H1 (cell line): ENCODE results near the gene PPP4R1. TPM values are rescaled to one million over a fixed set of nuclear protein-coding genes. Genes with fewer than 3 reads are reported as not detected.

ENCODE experiments used
- CTCF ChIA-PET: fragments of 300-600 bp; sonication (Branson Sonifier 250); formaldehyde crosslinking; loops from one replicate; lab custom pipeline; 2021; ENCODE audit not compliant: partially characterized antibody; lab: Charles Lee
- POLR2A ChIA-PET: fragments of 300-600 bp; sonication (Branson Sonifier 250); formaldehyde crosslinking; loops from one replicate; lab custom pipeline; 2021; ENCODE audit warnings: inconsistent platforms; ENCODE audit not compliant: partially characterized antibody; lab: Charles Lee
- DNase-seq, 2 experiments: peaks; one replicate each; pipeline versions ENCODE4 v3.0.0 to v3.0.0-alpha.2; 2010 to 2022; ENCODE audit warnings: low spot score in 2 of 2, low read depth in 1 of 2, mixed read lengths in 1 of 2
- FAIRE-seq: peaks from 2 replicates; lab custom pipeline; 2011; peaks lifted over from hg19 to GRCh38; lab: Jason Lieb, UNC
- H2AFZ ChIP-seq: 2 replicates; pipeline ENCODE4 v1.8.1; 2012; ENCODE audit warnings: low read length, inconsistent platforms
- H2AK5ac ChIP-seq: 2 replicates; pipeline ENCODE4 v1.6.1; 2013; ENCODE audit warnings: low read depth, low read length
- H2BK120ac ChIP-seq: replicated peaks from 2 replicates; pipeline ENCODE3; 2013; ENCODE audit warnings: low read depth, low read length, inconsistent platforms
- H2BK12ac ChIP-seq: 2 replicates; pipeline ENCODE4 v1.6.1; 2013; ENCODE audit warnings: low read depth, low read length
- H2BK15ac ChIP-seq: 2 replicates; pipeline ENCODE4 v1.6.1; 2013; ENCODE audit warnings: low read length
- H2BK20ac ChIP-seq: 2 replicates; pipeline ENCODE4 v1.6.1; 2013; ENCODE audit warnings: low read length
- H2BK5ac ChIP-seq: 2 replicates; pipeline ENCODE4 v1.6.1; 2013; ENCODE audit warnings: low read depth, low read length
- H3K14ac ChIP-seq: 2 replicates; pipeline ENCODE4 v1.6.1; 2013; ENCODE audit warnings: inconsistent platforms; ENCODE audit not compliant: insufficient read length
- H3K18ac ChIP-seq: 2 replicates; pipeline ENCODE4 v1.6.1; 2013; ENCODE audit warnings: low read length; ENCODE audit errors: extremely low read depth
- H3K23ac ChIP-seq: 2 replicates; pipeline ENCODE4 v1.6.1; 2013; ENCODE audit warnings: inconsistent platforms; ENCODE audit not compliant: insufficient read length
- H3K23me2 ChIP-seq: 2 replicates; pipeline ENCODE4 v1.6.1; 2013; ENCODE audit warnings: low read depth, low read length
- H3K27ac ChIP-seq: 2 replicates; pipeline ENCODE4 v1.6.1; 2011; ENCODE audit warnings: low read depth, low read length, inconsistent platforms
- H3K27me3 ChIP-seq, 4 experiments: replicated peaks in 1 of 4; 1 replicate in 1 of 4; 2 replicates in 3 of 4; pipeline versions ENCODE4 v1.6.1 to v1.8.1; 2011 to 2013; ENCODE audit warnings: low read length in 3 of 4, mild to moderate bottlenecking in 3 of 4, inconsistent platforms in 2 of 4, mixed read lengths in 2 of 4, moderate library complexity in 1 of 4; ENCODE audit not compliant: control insufficient read depth in 3 of 4, insufficient read depth in 3 of 4; ENCODE audit errors: extremely low read depth in 1 of 4
- H3K36me3 ChIP-seq, 4 experiments: 2 replicates each; pipeline versions ENCODE4 v1.6.1 to v1.8.1; 2011 to 2013; ENCODE audit warnings: mild to moderate bottlenecking in 4 of 4, low read length in 3 of 4, moderate library complexity in 2 of 4, control low read depth in 1 of 4, inconsistent platforms in 1 of 4; ENCODE audit not compliant: insufficient read depth in 4 of 4, control insufficient read depth in 2 of 4
- H3K4ac ChIP-seq: replicated peaks from 2 replicates; pipeline ENCODE3; 2013; ENCODE audit warnings: low read length, low read depth, mixed read lengths, inconsistent platforms; ENCODE audit not compliant: insufficient read length
- H3K4me1 ChIP-seq, 4 experiments: replicated peaks in 1 of 4; 1 replicate in 1 of 4; 2 replicates in 3 of 4; pipeline versions ENCODE4 v1.6.1 to v1.8.1; 2011 to 2013; ENCODE audit warnings: low read length in 3 of 4, inconsistent platforms in 2 of 4, mixed read lengths in 1 of 4; ENCODE audit not compliant: insufficient read depth in 4 of 4, control insufficient read depth in 3 of 4
- H3K4me2 ChIP-seq, 2 experiments: 2 replicates each; pipeline versions ENCODE4 v1.6.1 to v1.8.1; 2011 to 2013; ENCODE audit warnings: low read depth in 2 of 2, low read length in 2 of 2, control low read depth in 1 of 2, inconsistent platforms in 1 of 2, mild to moderate bottlenecking in 1 of 2; ENCODE audit not compliant: insufficient read depth in 1 of 2
- H3K4me3 ChIP-seq, 4 experiments: fragments of 200-600, 300-600 bp in 1 of 4; sonication (generic), shearing (Covaris generic), sonication (Bioruptor Twin) in 1 of 4; 2 replicates each; pipeline versions ENCODE4 v1.5.1 to v1.8.1; 2011 to 2016; ENCODE audit warnings: low read length in 4 of 4, low read depth in 3 of 4, control low read depth in 2 of 4, inconsistent platforms in 2 of 4, mild to moderate bottlenecking in 2 of 4, mixed read lengths in 1 of 4, moderate library complexity in 1 of 4; ENCODE audit not compliant: insufficient read depth in 2 of 4; ENCODE audit errors: extremely low read depth in 1 of 4
- H3K56ac ChIP-seq: replicated peaks from 2 replicates; pipeline ENCODE3; 2013; ENCODE audit warnings: low read depth, mild to moderate bottlenecking, mixed read lengths, low read length, inconsistent platforms; ENCODE audit not compliant: insufficient read length
- H3K79me1 ChIP-seq: 2 replicates; pipeline ENCODE4 v1.6.1; 2013; ENCODE audit warnings: low read depth, low read length, control low read depth
- H3K79me2 ChIP-seq, 2 experiments: 2 replicates each; pipeline versions ENCODE4 v1.6.1 to v1.8.1; 2012 to 2013; ENCODE audit warnings: low read length in 2 of 2, mild to moderate bottlenecking in 2 of 2, inconsistent platforms in 1 of 2; ENCODE audit not compliant: insufficient read depth in 2 of 2, control insufficient read depth in 1 of 2
- H3K9ac ChIP-seq, 4 experiments: replicated peaks in 1 of 4; 1 replicate in 1 of 4; 2 replicates in 3 of 4; pipeline versions ENCODE4 v1.6.1 to v1.8.1; 2011 to 2013; ENCODE audit warnings: low read depth in 3 of 4, low read length in 3 of 4, control low read depth in 2 of 4, mild to moderate bottlenecking in 2 of 4, moderate library complexity in 2 of 4, inconsistent platforms in 1 of 4; ENCODE audit errors: extremely low read depth in 1 of 4
- H3K9me3 ChIP-seq, 2 experiments: 2 replicates each; pipeline versions ENCODE4 v1.6.1 to v1.8.1; 2012 to 2013; ENCODE audit warnings: mild to moderate bottlenecking in 2 of 2, moderate library complexity in 2 of 2, control low read depth in 1 of 2, inconsistent platforms in 1 of 2, low read depth in 1 of 2, low read length in 1 of 2, mixed read lengths in 1 of 2; ENCODE audit not compliant: insufficient read depth in 2 of 2
- H4K20me1 ChIP-seq, 2 experiments: replicated peaks in 1 of 2; 2 replicates each; pipeline versions ENCODE3 to v1.8.1; 2011 to 2013; ENCODE audit warnings: inconsistent platforms in 2 of 2, low read length in 2 of 2, mild to moderate bottlenecking in 1 of 2; ENCODE audit not compliant: insufficient read depth in 2 of 2, control insufficient read depth in 1 of 2
- H4K5ac ChIP-seq: 2 replicates; pipeline ENCODE4 v1.6.1; 2013; ENCODE audit warnings: low read length, low read depth, mixed read lengths, inconsistent platforms; ENCODE audit not compliant: insufficient read length
- H4K8ac ChIP-seq: 2 replicates; pipeline ENCODE4 v1.8.0; 2013; ENCODE audit warnings: mild to moderate bottlenecking, moderate library complexity, low read length, inconsistent platforms; ENCODE audit not compliant: insufficient read depth; ENCODE audit errors: extremely low read depth
- H4K91ac ChIP-seq: replicated peaks from 2 replicates; pipeline ENCODE3; 2013; ENCODE audit warnings: low read length, mixed read lengths, inconsistent platforms; ENCODE audit not compliant: insufficient read length
- FOSL1 ChIP-seq: IDR thresholded peaks from 2 replicates; pipeline ENCODE4 v1.6.1; 2011; ENCODE audit warnings: mild to moderate bottlenecking, low read depth, low read length, moderate library complexity; ENCODE audit not compliant: insufficient read depth
- GABPA ChIP-seq: IDR thresholded peaks from 2 replicates; pipeline ENCODE4 v1.6.1; 2011; ENCODE audit warnings: mild to moderate bottlenecking, low read length, moderate library complexity, borderline replicate concordance; ENCODE audit not compliant: insufficient read depth
- KDM4A ChIP-seq: IDR thresholded peaks from one replicate; pipeline ENCODE4 v1.7.1; 2012; ENCODE audit warnings: low read depth, mild to moderate bottlenecking, moderate library complexity, low read length, inconsistent platforms; ENCODE audit not compliant: severe bottlenecking
- KDM5A ChIP-seq: fragments of 200-600 bp; IDR thresholded peaks from 2 replicates; pipeline ENCODE4 v1.7.1; 2012; ENCODE audit warnings: mild to moderate bottlenecking, low read length, inconsistent platforms, mixed read lengths
- POU5F1 ChIP-seq: IDR thresholded peaks from 2 replicates; pipeline ENCODE4 v1.6.1; 2011; ENCODE audit warnings: low read depth, mild to moderate bottlenecking, low read length, moderate library complexity
- RAD21 ChIP-seq, 2 experiments: IDR thresholded peaks in 1 of 2; conservative IDR thresholded peaks in 1 of 2; 2 replicates each; pipeline ENCODE4 v1.6.1; 2011; ENCODE audit warnings: low read depth in 2 of 2, low read length in 2 of 2, improper control_type of control experiment in 1 of 2, inconsistent platforms in 1 of 2, mild to moderate bottlenecking in 1 of 2, moderate library complexity in 1 of 2
- RXRA ChIP-seq: IDR thresholded peaks from 2 replicates; pipeline ENCODE4 v1.6.1; 2011; ENCODE audit warnings: low read depth, mild to moderate bottlenecking, low read length, moderate library complexity; ENCODE audit not compliant: insufficient read depth
- ZNF274 ChIP-seq: IDR thresholded peaks from 2 replicates; pipeline ENCODE4 v1.7.0; 2012; ENCODE audit warnings: low read length, borderline replicate concordance; ENCODE audit errors: extremely low read depth
- WGBS, 2 experiments: shearing (Covaris generic) in 1 of 2; methylation state at CpG; one replicate each; pipeline versions ENCODE4 v1.1.6 to v1.1.7; 2013 to 2015; ENCODE audit warnings: low lambda C conversion rate in 2 of 2, mixed read lengths in 2 of 2, inconsistent platforms in 1 of 2, low coverage in 1 of 2, missing lambda C conversion rate in 1 of 2; ENCODE audit not compliant: insufficient replicate concordance in 2 of 2, insufficient coverage in 1 of 2, insufficient read length in 1 of 2; ENCODE audit errors: extremely low coverage in 1 of 2, missing lambda C conversion rate in 1 of 2; 5-methylcytosine and 5-hydroxymethylcytosine counted together
- polyA plus RNA-seq, 7 experiments: library from polyadenylated mRNA; depleted of rRNA in 3 of 7; stranded (reverse) in 5 of 7; unstranded in 2 of 7; fragments of >200 nt in 5 of 7; fragments of 200-250 nt in 2 of 7; gene quantifications; 1 replicate in 5 of 7; 2 replicates in 1 of 7; 4 replicates in 1 of 7; pipeline versions ENCODE4 v1.2.1 to v1.2.3, GENCODE V29; 2011 to 2013; ENCODE audit warnings: missing spikeins in 2 of 7, mixed read lengths in 2 of 7
- total RNA-seq: library from RNA; stranded (reverse); fragmentation: NEBNext Ultra II Directional; extraction: Animal tissue kit (Norgen Biotek cat#: 25700); gene quantifications from 2 replicates; pipeline ENCODE4 v1.2.1, GENCODE V29; 2021
- TF ChIP-seq, protein P1 (sequence below): IDR thresholded peaks from 2 replicates; pipeline ENCODE4 v1.6.1; 2012; ENCODE audit warnings: inconsistent platforms
- TF ChIP-seq, protein P2 (sequence below): IDR thresholded peaks from 2 replicates; pipeline ENCODE4 v1.6.1; 2011; ENCODE audit warnings: low read length, improper control_type of control experiment

Gene PPP4R1
- total and polyA plus RNA-seq, 2 of the 8 experiments (the other 6 are each of a cell fraction or from before 2014, with no cell fraction given): 67.4 to 96.1 TPM

DNA sequence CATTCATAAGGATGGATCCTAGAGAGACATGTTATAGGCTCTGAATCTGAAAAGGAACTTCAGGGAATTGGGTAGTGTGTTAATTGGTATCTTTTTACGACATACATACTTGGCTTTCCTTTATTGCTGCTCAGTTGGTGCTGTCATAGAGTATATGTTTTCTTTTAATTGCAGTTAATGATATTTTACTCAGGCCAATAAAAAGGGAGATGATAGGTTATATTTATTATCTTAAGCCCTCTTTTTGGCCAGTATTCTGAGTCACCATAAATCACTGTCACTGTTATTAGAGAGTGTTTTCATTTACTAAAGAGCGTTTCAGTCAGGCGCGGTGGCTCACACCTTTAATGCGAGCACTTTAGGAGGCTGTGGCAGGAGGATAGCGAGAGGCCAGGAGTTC lies 91.4 kb downstream of the PPP4R1 start:
- no peak overlapping the region for H3K4me3 ChIP-seq
- no peak overlapping the region for H3K9ac ChIP-seq
- no peak overlapping the region for H3K14ac ChIP-seq
- H4K5ac ChIP-seq: no peak overlapping the region
- no peak for DNase-seq
- no peak overlapping the region for H3K23ac ChIP-seq
- H3K4ac ChIP-seq: no peak overlapping the region
- no peaks in the 10 kb centered on the region for H3K4me1 ChIP-seq
- no peaks in the 10 kb centered on the region for H3K23me2 ChIP-seq
- H2BK12ac ChIP-seq: no peak overlapping the region
- H4K8ac ChIP-seq: no peak overlapping the region
- no peaks in the 10 kb centered on the region for H3K27me3 ChIP-seq
- H3K79me1 ChIP-seq: no peaks in the 10 kb centered on the region
- H2AK5ac ChIP-seq: no peak overlapping the region
- no peak overlapping the region for H2BK5ac ChIP-seq
- H2BK20ac ChIP-seq: no peak overlapping the region
- H3K9me3 ChIP-seq: peaks cover 8% of the 10 kb centered on the region in 2 experiments; a peak in 3 of 4 replicates
- no peak overlapping the region for H2BK15ac ChIP-seq
- no peak overlapping the region for H2BK120ac ChIP-seq
- no peak overlapping the region for H3K18ac ChIP-seq
- H3K56ac ChIP-seq: no peak overlapping the region
- H3K4me2 ChIP-seq: no peak overlapping the region
- CTCF ChIA-PET: interaction anchor here (1.0 to 1.7 kb wide), 2 partner anchors 9 to 51 kb away, joined by 3 to 6 read pairs; no protein-coding TSS in a partner anchor
- 93% methylated on average over 6 of the region's 6 CpGs; no CpG with 5 or more reads in 1 of the 2 experiments for WGBS, 2 experiments
- H3K36me3 ChIP-seq: peaks cover 0 to 30% (median 13%) of the 10 kb centered on the region in 4 experiments; a peak in 7 of 8 replicates
- FAIRE-seq: no peak
- no peaks in the 10 kb centered on the region for H4K20me1 ChIP-seq
- no peaks in the 10 kb centered on the region for H3K79me2 ChIP-seq
- H3K27ac ChIP-seq: no peak overlapping the region
- no peak overlapping the region for H4K91ac ChIP-seq
- no peak overlapping the region for H2AFZ ChIP-seq
- POLR2A ChIA-PET: no interaction called here
- TF ChIP-seq RAD21 (IDR thresholded peaks at IDR 0.05 in 1 of 2, conservative IDR thresholded peaks at IDR 0.05 in 1 of 2; ENCODE audit: low read depth in 2 of 2, low read length in 2 of 2) (no peak), KDM4A (no peak), ZNF274 (no peak), FOSL1 (no peak), POU5F1 (no peak), GABPA (no peak), KDM5A (no peak), RXRA (no peak)
- TF ChIP-seq, protein P1, sequence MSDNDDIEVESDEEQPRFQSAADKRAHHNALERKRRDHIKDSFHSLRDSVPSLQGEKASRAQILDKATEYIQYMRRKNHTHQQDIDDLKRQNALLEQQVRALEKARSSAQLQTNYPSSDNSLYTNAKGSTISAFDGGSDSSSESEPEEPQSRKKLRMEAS: no peak
- TF ChIP-seq, protein P2, sequence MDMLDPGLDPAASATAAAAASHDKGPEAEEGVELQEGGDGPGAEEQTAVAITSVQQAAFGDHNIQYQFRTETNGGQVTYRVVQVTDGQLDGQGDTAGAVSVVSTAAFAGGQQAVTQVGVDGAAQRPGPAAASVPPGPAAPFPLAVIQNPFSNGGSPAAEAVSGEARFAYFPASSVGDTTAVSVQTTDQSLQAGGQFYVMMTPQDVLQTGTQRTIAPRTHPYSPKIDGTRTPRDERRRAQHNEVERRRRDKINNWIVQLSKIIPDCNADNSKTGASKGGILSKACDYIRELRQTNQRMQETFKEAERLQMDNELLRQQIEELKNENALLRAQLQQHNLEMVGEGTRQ: no peak
